PFSK-1 (cell line): ENCODE data around the gene CYP8B1.

Experiments
- FOXP2 ChIP-seq: optimal IDR thresholded peaks from 2 replicates; pipeline ENCODE3; 2011; ENCODE audit warnings: borderline replicate concordance, control low read depth, inconsistent platforms; ENCODE audit not compliant: insufficient read depth; ENCODE audit errors: extremely low read length, extremely low read depth
- POLR2AphosphoS5 ChIP-seq: IDR thresholded peaks from 2 replicates; pipeline ENCODE4 v1.6.1; 2012; ENCODE audit warnings: low read depth, mild to moderate bottlenecking, control low read depth, low read length, moderate library complexity
- REST ChIP-seq, 2 experiments: IDR thresholded peaks; 2 replicates each; pipeline versions ENCODE4 v1.6.1 to v1.8.0; 2011 to 2012; ENCODE audit warnings: low read depth in 2 of 2, low read length in 2 of 2, control low read depth in 1 of 2, inconsistent platforms in 1 of 2, mild to moderate bottlenecking in 1 of 2, moderate library complexity in 1 of 2; ENCODE audit not compliant: insufficient read depth in 1 of 2
- SIN3A ChIP-seq: IDR thresholded peaks from 2 replicates; pipeline ENCODE4 v1.6.1; 2012; ENCODE audit warnings: mild to moderate bottlenecking, low read length, moderate library complexity, borderline replicate concordance; ENCODE audit not compliant: insufficient read depth
- TAF1 ChIP-seq: IDR thresholded peaks from 2 replicates; pipeline ENCODE4 v1.6.1; 2012; ENCODE audit warnings: low read length, control low read depth, borderline replicate concordance; ENCODE audit not compliant: insufficient read depth

- TF ChIP-seq SIN3A (no peak), TAF1 (no peak), POLR2AphosphoS5 (no peak), REST (IDR thresholded peaks at IDR 0.05; ENCODE audit: insufficient read depth in 1 of 2, low read depth in 2 of 2, low read length in 2 of 2) (no peak), FOXP2 (no peak)
These were observed 35.9 kb upstream of the CYP8B1 start for GRCh38 chr3:42911551-42911950.
